GM12864 (cell line): Measurements from ENCODE around the gene BARX2.

ENCODE experiments used
- DNase-seq: peaks from one replicate; pipeline ENCODE4 v3.0.0-alpha.2; 2011; ENCODE audit warnings: low read depth
- H3K4me3 ChIP-seq: 2 replicates; pipeline ENCODE4 v1.5.1; 2011; ENCODE audit warnings: mild to moderate bottlenecking, low read depth, low read length, control low read depth
- CTCF ChIP-seq: IDR thresholded peaks from 2 replicates; pipeline ENCODE4 v1.5.1; 2011; ENCODE audit warnings: low read depth, mild to moderate bottlenecking, moderate library complexity, low read length, control low read depth, inconsistent platforms; ENCODE audit errors: missing control alignments

The BARX2 gene

GRCh38 chr11:129434641-129435498 lies 59.2 kb downstream of the BARX2 start:
- no peak for DNase-seq
- no peak for TF ChIP-seq CTCF
- H3K4me3 ChIP-seq = no peak overlapping the region

- DNase-seq = no peak
- H3K4me3 ChIP-seq = no peak overlapping the region
- no peak for TF ChIP-seq CTCF
Observed at GRCh38 chr11:129435499-129436245, 60.0 kb downstream of the BARX2 start.

GRCh38 chr11:129436573-129436972 lies 60.9 kb downstream of the BARX2 start:
- DNase-seq = no peak
- H3K4me3 ChIP-seq = no peak overlapping the region
- no peak for TF ChIP-seq CTCF

DNA sequence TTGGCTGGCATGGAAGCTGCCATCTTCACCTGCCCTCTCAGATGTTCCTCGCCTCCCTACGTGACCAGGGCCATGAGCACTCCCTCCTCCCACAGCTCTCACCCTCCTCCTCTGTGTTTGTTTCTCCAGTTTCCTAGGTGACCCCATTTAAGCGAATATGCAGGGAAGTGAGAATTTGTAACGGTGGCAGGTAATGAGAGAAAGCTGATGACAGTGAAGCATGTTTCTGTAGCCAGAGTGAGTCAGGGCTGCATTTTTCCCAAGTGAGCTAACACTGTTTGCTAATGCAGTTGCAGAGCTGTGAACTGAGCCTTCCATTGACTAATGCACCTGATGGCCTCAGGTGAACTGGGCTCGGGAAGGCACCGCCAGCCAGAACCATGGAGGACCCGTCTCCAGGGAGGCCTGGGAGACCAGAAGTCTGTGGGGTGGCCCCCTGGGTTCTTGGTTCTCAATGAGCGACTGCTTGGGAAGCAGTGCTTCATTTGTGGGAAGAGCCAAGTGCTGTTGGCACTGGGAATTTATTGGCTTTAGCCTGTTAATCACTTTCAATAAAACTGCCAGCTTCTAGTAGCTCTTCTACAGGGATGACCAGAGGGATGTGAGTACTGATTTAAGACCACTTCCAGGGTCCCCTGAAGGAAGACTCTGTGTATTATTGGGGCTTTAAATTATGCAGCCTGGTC lies 64.5 kb downstream of the BARX2 start:
- no peak for TF ChIP-seq CTCF
- no peak for DNase-seq
- no peak overlapping the region for H3K4me3 ChIP-seq

- no peak for TF ChIP-seq CTCF
- H3K4me3 ChIP-seq = no peak overlapping the region
- no peak for DNase-seq
Observed at GRCh38 chr11:129442171-129442570, 66.5 kb downstream of the BARX2 start.

DNA sequence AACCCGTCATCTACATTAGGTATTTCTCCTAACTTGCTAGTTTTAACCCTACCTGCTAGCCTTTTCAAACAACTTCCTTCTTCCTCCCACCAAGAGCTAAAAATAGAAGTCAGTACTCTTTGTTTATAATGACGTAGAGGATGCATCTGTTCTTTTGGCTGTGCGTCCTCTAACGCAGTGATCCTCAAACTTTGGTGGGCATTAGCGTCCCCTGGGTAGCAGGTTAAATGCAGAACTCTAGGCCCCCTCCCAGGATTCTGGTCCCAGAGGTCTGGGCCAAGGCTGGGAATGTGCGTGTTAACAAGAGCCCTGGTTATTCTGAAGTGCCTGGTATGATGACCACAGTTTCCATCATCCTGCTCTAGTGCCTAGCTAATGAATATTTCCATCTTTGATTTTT lies 67.6 kb downstream of the BARX2 start:
- no peak for DNase-seq
- H3K4me3 ChIP-seq = no peak overlapping the region
- no peak for TF ChIP-seq CTCF
